GM18508 (cell line): Measurements from ENCODE around the gene COLEC12.

Source experiments
- ATAC-seq: cut with Tn5 transposase; IDR thresholded peaks from one replicate; pipeline ENCODE4 v1.9.1; 2021; ENCODE audit warnings: moderate number of reproducible peaks; ENCODE audit not compliant: insufficient read depth, unreplicated experiment

Gene COLEC12

DNA sequence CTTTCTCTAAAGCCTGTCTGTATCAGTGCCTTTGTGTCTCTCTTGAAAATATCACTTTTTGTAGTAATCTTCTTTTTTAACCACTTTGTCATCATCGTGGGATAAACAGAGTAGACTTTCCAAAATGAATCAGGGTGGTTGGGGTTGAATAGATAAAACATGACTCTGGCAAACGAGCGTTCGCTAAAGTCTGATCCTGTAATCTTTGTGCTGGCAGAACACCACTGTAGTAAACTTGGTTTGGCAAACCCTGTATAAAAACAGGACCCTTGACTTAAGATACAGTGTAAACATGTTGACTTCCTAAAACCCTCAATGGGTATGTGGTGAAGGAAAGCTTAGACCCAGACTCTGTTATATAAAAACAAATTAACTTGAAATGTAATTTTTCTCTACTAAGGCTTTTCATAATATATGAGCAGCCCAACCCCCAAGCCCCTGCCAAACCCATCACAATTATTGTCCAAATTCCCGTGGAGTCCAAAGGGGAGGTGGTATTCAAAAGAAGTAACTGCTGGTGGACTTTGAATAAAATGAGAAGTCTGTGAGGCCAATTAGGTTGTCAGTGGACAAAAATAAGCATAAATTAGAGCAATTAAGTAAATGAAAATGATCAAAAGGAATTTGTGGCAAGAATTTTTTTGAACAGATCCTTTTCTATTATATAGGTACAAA is 52.2 kb downstream of the COLEC12 start:
- no peak for ATAC-seq

- ATAC-seq: no peak
These were observed 53.5 kb downstream of the COLEC12 start for GRCh38 chr18:446941-447560.

- no peak for ATAC-seq
These were observed 55.4 kb downstream of the COLEC12 start for GRCh38 chr18:445055-445454.

DNA sequence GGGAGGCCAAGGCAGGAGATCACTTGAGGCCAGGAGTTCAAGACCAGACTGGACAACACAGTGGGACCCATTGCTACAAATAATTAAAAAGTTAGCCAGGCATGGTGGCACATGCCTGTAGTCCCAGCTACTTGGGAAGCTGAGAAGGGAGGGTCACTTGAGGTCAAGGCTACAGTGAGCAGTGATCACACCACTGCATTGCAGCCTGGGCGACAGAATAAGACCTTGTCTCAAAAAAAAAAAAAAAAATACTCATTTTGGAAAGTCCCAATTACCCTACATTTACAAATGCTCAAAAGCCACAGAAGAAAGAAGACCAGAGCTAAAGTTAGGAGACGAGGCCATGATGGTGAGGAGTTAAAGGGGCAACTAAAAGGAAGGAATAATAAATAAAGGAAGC is 61.9 kb downstream of the COLEC12 start:
- ATAC-seq: no peak

GRCh38 chr18:435940-436339 is 64.6 kb downstream of the COLEC12 start:
- no peak for ATAC-seq

- no peak for ATAC-seq
These were observed 66.1 kb downstream of the COLEC12 start for GRCh38 chr18:434410-434809.

GRCh38 chr18:433960-434359 is 66.5 kb downstream of the COLEC12 start:
- no peak for ATAC-seq

DNA sequence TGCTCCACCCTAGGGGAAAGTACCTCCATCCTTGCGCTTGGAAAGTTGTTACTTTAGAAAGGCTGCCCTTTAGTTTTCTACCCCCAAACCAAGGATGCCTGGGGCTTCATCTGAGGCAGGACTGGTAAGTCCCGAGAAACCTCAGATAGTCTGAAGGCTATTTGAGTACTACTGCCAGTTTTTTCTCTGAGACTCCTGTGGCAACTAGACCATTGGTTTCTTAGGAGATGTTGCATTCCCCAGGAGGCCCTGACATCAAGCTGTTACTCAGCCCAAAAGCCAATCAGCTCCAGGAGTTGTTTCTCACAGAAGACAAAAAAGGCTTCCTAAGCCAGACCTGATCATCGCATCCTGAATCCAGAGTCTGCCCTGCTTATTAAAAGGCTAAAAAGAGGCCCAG is 67.2 kb downstream of the COLEC12 start:
- no peak for ATAC-seq

- no peak for ATAC-seq
These were observed 67.7 kb downstream of the COLEC12 start for GRCh38 chr18:432791-433190.

GRCh38 chr18:429030-429429 is 71.5 kb downstream of the COLEC12 start:
- no peak for ATAC-seq

GRCh38 chr18:427005-427404 is 73.5 kb downstream of the COLEC12 start:
- ATAC-seq: no peak

DNA sequence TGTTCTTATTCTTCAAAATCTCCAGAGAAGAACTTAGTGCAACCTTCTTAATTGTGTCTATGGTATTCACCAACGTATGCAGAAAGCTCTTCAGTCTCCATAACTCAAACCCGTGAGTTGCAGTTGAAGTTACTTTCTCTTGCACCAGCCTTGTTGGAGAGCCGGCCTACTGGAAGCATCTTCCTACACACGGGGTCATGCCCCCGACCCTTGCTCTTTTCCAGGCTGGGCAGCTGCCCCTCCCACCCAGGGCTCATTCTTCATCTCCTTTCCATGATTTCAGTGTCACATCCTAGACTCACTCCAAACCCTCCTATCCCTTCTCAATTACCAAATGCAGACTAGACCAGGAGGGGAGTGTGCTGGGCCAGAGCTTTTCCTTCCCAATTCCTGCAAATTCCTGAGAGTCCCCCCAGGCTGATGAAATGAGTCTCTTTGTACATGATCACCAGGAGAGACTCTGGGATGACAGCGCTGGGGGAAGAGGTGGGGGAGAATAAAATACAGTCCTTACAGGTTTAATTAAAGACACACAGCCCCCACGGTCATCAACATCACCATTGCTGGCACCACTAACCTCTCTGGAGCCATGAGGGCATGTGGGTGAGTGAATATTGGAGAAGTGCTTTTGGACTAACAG is 75.3 kb downstream of the COLEC12 start:
- no peak for ATAC-seq

- ATAC-seq: no peak
These were observed 75.8 kb downstream of the COLEC12 start for GRCh38 chr18:424668-425067.

DNA sequence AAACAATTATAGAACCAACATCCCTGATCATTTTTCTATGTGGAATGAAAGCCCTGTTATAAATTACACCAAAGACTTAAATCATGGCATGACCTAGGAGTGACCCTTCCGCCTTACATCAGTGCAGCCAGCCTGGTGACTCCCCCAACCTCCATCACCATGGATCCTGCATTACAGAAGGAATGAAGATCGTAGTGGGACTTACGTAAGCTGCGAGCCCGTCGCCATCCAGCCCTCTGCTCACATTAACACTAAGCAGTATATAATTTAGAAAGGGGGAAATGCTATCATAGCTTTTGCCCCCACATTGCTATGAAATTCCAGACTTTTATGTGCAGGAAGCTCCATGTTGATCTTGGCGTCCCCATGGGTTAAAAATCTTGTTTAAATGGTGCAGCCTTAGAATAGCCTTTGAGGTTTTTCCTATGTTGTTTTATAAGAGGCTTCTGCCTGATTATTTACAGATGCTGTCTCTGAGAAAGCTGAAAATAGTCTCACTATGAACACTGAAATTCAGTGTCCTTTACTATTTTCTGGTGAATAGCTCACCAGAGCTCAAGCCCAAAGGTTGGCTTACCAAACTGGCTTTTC is 76.3 kb downstream of the COLEC12 start:
- ATAC-seq: no peak

- no peak for ATAC-seq
These were observed 77.5 kb downstream of the COLEC12 start for GRCh38 chr18:422966-423365.

GRCh38 chr18:421247-422155 is 79.0 kb downstream of the COLEC12 start:
- ATAC-seq: no peak

DNA sequence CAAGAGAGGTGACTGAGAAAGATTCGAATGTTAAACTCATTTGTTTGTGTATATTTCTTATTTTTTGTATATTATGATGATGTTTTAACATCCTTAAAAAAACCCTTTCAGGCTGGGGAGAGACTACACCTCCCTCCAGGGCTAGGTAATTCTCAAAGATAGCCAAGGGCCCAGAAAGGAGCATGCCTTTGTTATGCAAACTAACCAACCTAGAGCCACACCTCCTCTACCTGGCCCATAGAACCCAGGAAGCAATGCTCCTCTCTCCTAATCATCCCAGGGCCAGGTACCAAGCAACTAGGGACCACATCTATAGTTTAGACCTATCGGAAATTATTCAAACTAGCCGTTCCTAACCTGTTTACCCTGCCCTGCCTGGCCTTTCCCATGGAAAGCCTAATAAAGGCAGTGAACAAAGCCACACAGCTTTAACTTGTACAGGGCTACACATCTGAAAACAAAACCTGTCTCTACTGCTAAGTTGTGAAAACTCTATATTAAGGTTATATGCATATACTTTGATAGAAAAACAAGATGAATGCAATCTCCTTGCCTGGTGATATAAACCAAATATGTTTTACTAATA is 79.7 kb downstream of the COLEC12 start:
- ATAC-seq: no peak

- no peak for ATAC-seq
These were observed 80.8 kb downstream of the COLEC12 start for GRCh38 chr18:419541-420175.

DNA sequence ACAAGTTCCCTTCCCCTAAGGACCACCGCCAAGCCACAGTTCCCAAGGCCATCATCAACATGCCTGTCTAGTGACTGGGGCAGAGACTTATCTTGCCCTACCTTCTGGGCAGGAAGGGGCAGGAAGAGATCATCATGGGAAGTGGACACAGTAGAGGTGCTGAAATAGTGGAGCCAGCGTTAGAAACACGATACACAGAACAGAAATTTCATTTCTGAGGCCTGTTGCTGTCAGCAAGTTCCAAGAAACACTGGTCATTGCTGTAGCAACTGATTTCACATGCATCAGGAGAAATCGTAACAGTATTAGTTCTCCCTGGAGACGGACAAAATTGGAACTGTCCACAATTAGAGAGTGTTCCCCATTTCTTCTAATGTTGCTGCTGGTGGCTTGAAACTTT is 83.0 kb downstream of the COLEC12 start:
- no peak for ATAC-seq

DNA sequence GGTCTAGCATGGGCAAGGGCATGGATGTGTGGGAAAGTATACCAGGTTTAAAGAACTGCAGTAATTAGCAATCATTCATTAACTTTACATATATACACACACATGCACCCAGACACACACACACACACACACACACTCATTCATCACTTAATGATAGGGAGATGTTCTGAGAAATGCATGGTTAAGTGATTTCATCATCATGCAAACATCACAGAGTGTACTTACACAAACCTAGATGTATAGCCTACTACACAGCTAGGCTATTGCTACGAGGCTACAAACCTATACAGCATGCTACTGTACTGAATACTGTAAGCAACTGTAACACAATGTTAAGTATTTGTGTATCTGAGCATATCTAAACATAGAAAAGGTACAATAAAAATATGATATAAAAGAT is 83.6 kb downstream of the COLEC12 start:
- ATAC-seq: no peak
